PC-9 (cell line): ENCODE results near the gene LRRTM3. TPM values are rescaled to one million over a fixed set of nuclear protein-coding genes. Genes with fewer than 3 reads are reported as not detected.

Experiments
- BruUV-seq: library from RNA; stranded (reverse); fragments of 400-500 nt; replicated peaks from 2 replicates; lab custom pipeline; 2021; lab: Mats Ljungman, UMichigan
- CTCF ChIA-PET: fragments of 300-600 bp; sonication (Branson Sonifier 250); formaldehyde crosslinking; loops from one replicate; lab custom pipeline; 2022; ENCODE audit warnings: antibody characterized with exemption; lab: Charles Lee
- POLR2A ChIA-PET: fragments of 300-600 bp; sonication (Branson Sonifier 250); formaldehyde crosslinking; loops from one replicate; lab custom pipeline; 2022; ENCODE audit warnings: antibody characterized with exemption; ENCODE audit not compliant: unreplicated experiment; lab: Charles Lee
- DNase-seq, 2 experiments: peaks; one replicate each; pipeline versions ENCODE4 v3.0.0 to v3.0.0-alpha.2; 2015 to 2022; ENCODE audit warnings: mixed read lengths in 1 of 2
- H2AFZ ChIP-seq: fragments of 200-600 bp; sonication (generic); 2 replicates; pipeline ENCODE4 v1.8.1; 2017; ENCODE audit warnings: antibody characterized with exemption
- H3F3A ChIP-seq: fragments of 200-600 bp; sonication (generic); 2 replicates; pipeline ENCODE4 v1.8.1; 2017; ENCODE audit warnings: antibody characterized with exemption, mild to moderate bottlenecking, low read depth; ENCODE audit not compliant: insufficient read depth
- H3K27ac ChIP-seq: fragments of 200-600 bp; sonication (generic); 2 replicates; pipeline ENCODE4 v1.6.1; 2016; ENCODE audit warnings: mixed run types
- H3K27me3 ChIP-seq: fragments of 200-600 bp; sonication (generic); 2 replicates; pipeline ENCODE4 v1.6.1; 2016; ENCODE audit warnings: low read depth, mixed run types; ENCODE audit not compliant: insufficient read depth
- H3K36me3 ChIP-seq: fragments of 200-600 bp; sonication (generic); 2 replicates; pipeline ENCODE4 v1.6.1; 2016; ENCODE audit warnings: low read depth, mixed run types
- H3K4me1 ChIP-seq: fragments of 200-600 bp; sonication (generic); replicated peaks from 2 replicates; pipeline ENCODE4 v1.6.1; 2016; ENCODE audit warnings: mixed run types; ENCODE audit not compliant: insufficient read depth
- H3K4me2 ChIP-seq: fragments of 200-600 bp; sonication (generic); 2 replicates; pipeline ENCODE4 v1.6.1; 2017; ENCODE audit warnings: mixed run types
- H3K4me3 ChIP-seq: fragments of 200-600 bp; sonication (generic); 2 replicates; pipeline ENCODE4 v1.6.1; 2016; ENCODE audit warnings: mixed run types
- H3K79me2 ChIP-seq: fragments of 200-600 bp; sonication (generic); 2 replicates; pipeline ENCODE4 v1.6.1; 2017; ENCODE audit warnings: low read depth, mixed run types
- H3K9me2 ChIP-seq: fragments of 200-600 bp; sonication (generic); 2 replicates; pipeline ENCODE4 v1.8.1; 2017; ENCODE audit warnings: mild to moderate bottlenecking; ENCODE audit not compliant: insufficient read depth
- H3K9me3 ChIP-seq: fragments of 200-600 bp; sonication (generic); 2 replicates; pipeline ENCODE4 v1.8.1; 2016; ENCODE audit warnings: low read depth; ENCODE audit not compliant: insufficient read depth
- H4K20me1 ChIP-seq: fragments of 200-600 bp; sonication (generic); 2 replicates; pipeline ENCODE4 v1.8.1; 2017; ENCODE audit not compliant: insufficient read depth
- EZH2 ChIP-seq: fragments of 200-600 bp; sonication (generic); IDR thresholded peaks from 2 replicates; pipeline ENCODE4 v1.8.0; 2017; ENCODE audit warnings: antibody characterized with exemption, low read depth
- intact Hi-C: fragments of 100-400 bp; cut with micrococcal nuclease; formaldehyde crosslinking; loops from one replicate; pipeline ENCODE4 v1.10.0; 2022; ENCODE audit not compliant: unreplicated experiment
- total RNA-seq: library from RNA; stranded (reverse); gene quantifications from 2 replicates; pipeline ENCODE4 v1.2.3, GENCODE V29; 2021
- TF ChIP-seq, protein P1 (sequence below): fragments of 200-600 bp; sonication (generic); conservative IDR thresholded peaks from 2 replicates; pipeline ENCODE4 v1.6.1; 2017; ENCODE audit warnings: mixed run types, antibody characterized with exemption, mild to moderate bottlenecking, moderate library complexity

The LRRTM3 gene
- total RNA-seq, 1 experiment from 2014 or later: not detected

DNA sequence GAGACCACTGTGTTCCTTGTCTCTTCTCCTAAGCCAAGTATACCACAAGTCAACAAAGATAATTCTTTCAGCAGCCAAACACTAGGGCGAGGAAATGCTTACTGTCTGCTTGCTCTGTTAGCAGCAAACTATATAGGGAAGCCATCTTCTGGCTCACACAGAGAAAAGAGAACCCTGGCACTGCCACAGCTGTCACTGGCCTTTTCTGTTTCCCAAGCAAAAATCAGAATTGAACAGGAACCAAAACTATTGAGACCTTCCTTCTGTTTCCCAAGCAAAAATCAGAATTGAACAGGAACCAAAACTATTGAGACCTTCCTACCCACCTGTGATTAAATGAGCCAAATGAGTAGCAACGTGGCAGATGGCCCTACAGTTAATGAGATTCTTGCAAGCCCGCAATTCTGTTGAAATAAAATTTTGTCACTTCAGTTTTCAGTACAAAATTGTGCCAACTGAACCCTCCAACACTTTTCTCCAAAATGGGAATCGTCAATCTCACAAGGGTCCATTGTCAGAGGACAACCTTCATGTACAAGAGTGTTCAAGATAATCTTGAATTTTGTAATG is 54.5 kb downstream of the LRRTM3 start:
- TF ChIP-seq EZH2: no peak
- TF ChIP-seq, protein P1, sequence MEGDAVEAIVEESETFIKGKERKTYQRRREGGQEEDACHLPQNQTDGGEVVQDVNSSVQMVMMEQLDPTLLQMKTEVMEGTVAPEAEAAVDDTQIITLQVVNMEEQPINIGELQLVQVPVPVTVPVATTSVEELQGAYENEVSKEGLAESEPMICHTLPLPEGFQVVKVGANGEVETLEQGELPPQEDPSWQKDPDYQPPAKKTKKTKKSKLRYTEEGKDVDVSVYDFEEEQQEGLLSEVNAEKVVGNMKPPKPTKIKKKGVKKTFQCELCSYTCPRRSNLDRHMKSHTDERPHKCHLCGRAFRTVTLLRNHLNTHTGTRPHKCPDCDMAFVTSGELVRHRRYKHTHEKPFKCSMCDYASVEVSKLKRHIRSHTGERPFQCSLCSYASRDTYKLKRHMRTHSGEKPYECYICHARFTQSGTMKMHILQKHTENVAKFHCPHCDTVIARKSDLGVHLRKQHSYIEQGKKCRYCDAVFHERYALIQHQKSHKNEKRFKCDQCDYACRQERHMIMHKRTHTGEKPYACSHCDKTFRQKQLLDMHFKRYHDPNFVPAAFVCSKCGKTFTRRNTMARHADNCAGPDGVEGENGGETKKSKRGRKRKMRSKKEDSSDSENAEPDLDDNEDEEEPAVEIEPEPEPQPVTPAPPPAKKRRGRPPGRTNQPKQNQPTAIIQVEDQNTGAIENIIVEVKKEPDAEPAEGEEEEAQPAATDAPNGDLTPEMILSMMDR: no peak
- Histone ChIP-seq H3F3A (no peaks in the 10 kb centered on the region), H3K36me3 (no peaks in the 10 kb centered on the region), H3K27me3 (no peaks in the 10 kb centered on the region), H3K4me1 (no peaks in the 10 kb centered on the region), H3K27ac (no peak overlapping the region), H3K9me3 (no peaks in the 10 kb centered on the region), H3K4me3 (no peak overlapping the region), H3K9me2 (no peaks in the 10 kb centered on the region), H3K4me2 (no peak overlapping the region), H2AFZ (no peak overlapping the region), H4K20me1 (no peaks in the 10 kb centered on the region), H3K79me2 (no peaks in the 10 kb centered on the region)
- no peak for DNase-seq
- no TSS peak for BruUV-seq
- ChIA-PET POLR2A (no interaction called here), CTCF (no interaction called here)
- intact Hi-C loops: no loop called here

DNA sequence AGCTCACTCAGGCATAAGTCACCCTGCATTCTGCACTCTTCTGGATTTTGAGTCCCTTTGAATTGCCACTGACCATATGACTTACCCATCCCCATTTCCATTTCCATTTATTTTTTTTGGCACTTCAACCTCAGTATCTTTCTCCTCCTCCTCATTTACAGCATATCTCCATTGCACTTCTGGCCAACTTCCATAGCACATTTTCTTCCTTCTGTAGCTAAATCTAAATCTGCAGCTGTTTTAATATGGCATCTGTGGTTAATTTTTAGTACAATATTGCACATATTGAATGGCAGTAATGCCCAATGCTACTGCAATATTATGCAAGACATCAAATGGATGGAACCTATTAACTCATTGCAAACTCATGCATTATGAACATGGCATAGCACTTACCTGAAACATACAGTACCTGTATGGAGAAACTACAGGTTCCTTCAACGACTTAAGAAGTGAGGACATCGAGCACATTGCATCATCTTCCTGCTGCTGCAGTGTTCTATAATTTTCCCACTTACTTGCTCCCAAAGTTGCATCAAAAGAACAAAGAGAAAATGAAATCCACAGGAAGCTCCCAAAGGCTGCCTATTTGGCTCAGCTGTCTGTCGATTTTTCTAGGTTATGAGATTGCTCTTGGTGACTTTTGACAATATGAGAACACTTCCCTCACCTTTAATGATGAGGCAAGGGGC is 55.7 kb downstream of the LRRTM3 start:
- Histone ChIP-seq H3K4me1 (no peaks in the 10 kb centered on the region), H3K4me3 (no peak overlapping the region), H3K79me2 (no peaks in the 10 kb centered on the region), H3K9me2 (no peaks in the 10 kb centered on the region), H3K27ac (no peak overlapping the region), H3F3A (no peaks in the 10 kb centered on the region), H3K9me3 (no peaks in the 10 kb centered on the region), H4K20me1 (no peaks in the 10 kb centered on the region), H2AFZ (no peak overlapping the region), H3K36me3 (no peaks in the 10 kb centered on the region), H3K27me3 (no peaks in the 10 kb centered on the region), H3K4me2 (no peak overlapping the region)
- BruUV-seq: no TSS peak
- CTCF ChIA-PET: no interaction called here
- intact Hi-C loops: no loop called here
- POLR2A ChIA-PET: no interaction called here
- TF ChIP-seq EZH2: no peak
- TF ChIP-seq, protein P1: no peak
- no peak for DNase-seq

- H3K36me3 ChIP-seq: no peaks in the 10 kb centered on the region
- ChIA-PET POLR2A (no interaction called here), CTCF (no interaction called here)
- H3K9me3 ChIP-seq: no peaks in the 10 kb centered on the region
- intact Hi-C loops: no loop called here
- H3K27ac ChIP-seq: no peak overlapping the region
- H3K4me1 ChIP-seq: no peaks in the 10 kb centered on the region
- H3K9me2 ChIP-seq: no peaks in the 10 kb centered on the region
- no TSS peak for BruUV-seq
- H3F3A ChIP-seq: no peaks in the 10 kb centered on the region
- H3K27me3 ChIP-seq: no peaks in the 10 kb centered on the region
- no peak overlapping the region for H3K4me3 ChIP-seq
- no peak for DNase-seq
- H3K4me2 ChIP-seq: no peak overlapping the region
- H2AFZ ChIP-seq: no peak overlapping the region
- H4K20me1 ChIP-seq: no peaks in the 10 kb centered on the region
- no peaks in the 10 kb centered on the region for H3K79me2 ChIP-seq
- no peak for TF ChIP-seq EZH2
- TF ChIP-seq, protein P1: no peak
Measured at GRCh38 chr10:66982053-66982420, 56.2 kb downstream of the LRRTM3 start.
